Adrenal gland (tissue), 5 donors: ENCODE data around the gene ZNF274.

Experiments used
- CTCF ChIP-seq, 6 experiments: fragments of 450-650 bp in 4 of 6; fragments of 200-600 bp in 2 of 6; sonication (generic) in 1 of 6; IDR thresholded peaks; 1 replicate in 5 of 6; 2 replicates in 1 of 6; pipeline versions ENCODE4 v1.5.1 to v1.8.0; 2016 to 2021; ENCODE audit warnings: antibody characterized with exemption in 6 of 6, mild to moderate bottlenecking in 2 of 6, moderate library complexity in 1 of 6
- POLR2A ChIP-seq, 2 donors: fragments of 450-650 bp; IDR thresholded peaks; one replicate each; pipeline ENCODE4 v1.6.1; 2017; ENCODE audit warnings: antibody characterized with exemption in 2 of 2, mild to moderate bottlenecking in 2 of 2, moderate library complexity in 1 of 2
- donor health status: DM: no; HTN: no; CAD: no.

- TF ChIP-seq POLR2A (IDR thresholded peaks at IDR 0.05) (no peak), CTCF (IDR thresholded peaks at IDR 0.05) (no peak)
Observed at GRCh38 chr19:58209577-58209976, 26.7 kb downstream of the ZNF274 start.
